Uterus (tissue), 4 donors: ENCODE measurements around the gene ATP5F1B. TPM values are rescaled to one million over a fixed set of nuclear protein-coding genes. Genes with fewer than 3 reads are reported as not detected.

Experiments
- DNase-seq, 2 donors: peaks; one replicate each; pipeline ENCODE4 v3.0.0-alpha.2; 2019 to 2020
- H3K27ac ChIP-seq, 2 donors: fragments of 200-600 bp; sonication (generic); 1 replicate in 1 of 2; 2 replicates in 1 of 2; pipeline ENCODE4 v1.5.1; 2016 to 2018
- H3K27me3 ChIP-seq, 2 donors: fragments of 200-600 bp; sonication (generic); one replicate each; pipeline ENCODE4 v1.5.1; 2018 to 2019; ENCODE audit warnings: control low read depth in 1 of 2
- H3K36me3 ChIP-seq, 2 donors: fragments of 200-600 bp; sonication (generic); one replicate each; pipeline ENCODE4 v1.5.1; 2019; ENCODE audit warnings: control low read depth in 1 of 2
- H3K4me1 ChIP-seq, 2 donors: fragments of 200-600 bp; sonication (generic); one replicate each; pipeline ENCODE4 v1.5.1; 2018 to 2019; ENCODE audit warnings: control low read depth in 1 of 2
- H3K4me3 ChIP-seq, 2 donors: fragments of 200-600 bp; sonication (generic); 1 replicate in 1 of 2; 2 replicates in 1 of 2; pipeline ENCODE4 v1.5.1; 2018 to 2019; ENCODE audit warnings: mild to moderate bottlenecking in 1 of 2
- H3K9me3 ChIP-seq, 2 donors: fragments of 200-600 bp; sonication (generic); one replicate each; pipeline ENCODE4 v1.5.1; 2019; ENCODE audit warnings: control low read depth in 1 of 2
- POLR2A ChIP-seq, 2 donors: fragments of 450-650 bp; IDR thresholded peaks; one replicate each; pipeline ENCODE4 v1.6.1; 2016; ENCODE audit warnings: antibody characterized with exemption in 2 of 2, mild to moderate bottlenecking in 1 of 2, moderate library complexity in 1 of 2
- intact Hi-C: fragments of 100-400 bp; cut with DNase I; formaldehyde crosslinking; loops from one replicate; pipeline ENCODE4 v1.15.1; 2023; ENCODE audit warnings: low total_unique reads
- total RNA-seq, 4 donors: library from RNA; depleted of rRNA in 3 of 4; stranded (reverse); fragments of >200 nt in 3 of 4; gene quantifications; one replicate each; pipeline versions ENCODE4 v1.1.0 to v1.2.4, GENCODE V29; 2014 to 2023
- TF ChIP-seq, protein P1 (sequence below), 4 experiments: fragments of 200-600 bp in 2 of 4; fragments of 450-650 bp in 2 of 4; sonication (generic) in 2 of 4; IDR thresholded peaks; one replicate each; pipeline ENCODE4 v1.5.1; 2016 to 2019; ENCODE audit warnings: antibody characterized with exemption in 4 of 4, mild to moderate bottlenecking in 2 of 4, moderate library complexity in 1 of 4
- donor health status: DM: yes; HTN: yes; CAD: no.

Gene ATP5F1B
- total RNA-seq, 4 donors from 2014 or later = 166 to 279 (median 244) TPM

DNA sequence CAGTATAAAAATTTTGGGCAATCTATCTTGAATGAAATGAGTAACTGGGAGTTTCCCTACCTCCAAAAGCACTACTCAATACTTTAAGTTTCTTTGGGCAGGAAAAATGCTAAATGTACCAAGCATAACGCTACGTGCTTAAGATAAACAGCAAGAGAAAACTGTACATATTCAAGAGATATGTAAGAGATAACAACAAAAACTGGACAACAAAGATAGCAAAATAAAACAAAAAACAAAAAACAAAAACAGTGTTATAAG, 22.3 kb upstream of the ATP5F1B start:
- Histone ChIP-seq H3K4me1 (no peaks in the 10 kb centered on the region), H3K4me3 (no peak overlapping the region), H3K9me3 (no peaks in the 10 kb centered on the region), H3K27me3 (no peaks in the 10 kb centered on the region), H3K27ac (no peak overlapping the region), H3K36me3 (no peaks in the 10 kb centered on the region)
- no peak for TF ChIP-seq POLR2A (IDR thresholded peaks at IDR 0.05)
- TF ChIP-seq, protein P1, sequence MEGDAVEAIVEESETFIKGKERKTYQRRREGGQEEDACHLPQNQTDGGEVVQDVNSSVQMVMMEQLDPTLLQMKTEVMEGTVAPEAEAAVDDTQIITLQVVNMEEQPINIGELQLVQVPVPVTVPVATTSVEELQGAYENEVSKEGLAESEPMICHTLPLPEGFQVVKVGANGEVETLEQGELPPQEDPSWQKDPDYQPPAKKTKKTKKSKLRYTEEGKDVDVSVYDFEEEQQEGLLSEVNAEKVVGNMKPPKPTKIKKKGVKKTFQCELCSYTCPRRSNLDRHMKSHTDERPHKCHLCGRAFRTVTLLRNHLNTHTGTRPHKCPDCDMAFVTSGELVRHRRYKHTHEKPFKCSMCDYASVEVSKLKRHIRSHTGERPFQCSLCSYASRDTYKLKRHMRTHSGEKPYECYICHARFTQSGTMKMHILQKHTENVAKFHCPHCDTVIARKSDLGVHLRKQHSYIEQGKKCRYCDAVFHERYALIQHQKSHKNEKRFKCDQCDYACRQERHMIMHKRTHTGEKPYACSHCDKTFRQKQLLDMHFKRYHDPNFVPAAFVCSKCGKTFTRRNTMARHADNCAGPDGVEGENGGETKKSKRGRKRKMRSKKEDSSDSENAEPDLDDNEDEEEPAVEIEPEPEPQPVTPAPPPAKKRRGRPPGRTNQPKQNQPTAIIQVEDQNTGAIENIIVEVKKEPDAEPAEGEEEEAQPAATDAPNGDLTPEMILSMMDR (IDR thresholded peaks at IDR 0.05) = no peak
- DNase-seq = no peak
- intact Hi-C loops = no loop called here

DNA sequence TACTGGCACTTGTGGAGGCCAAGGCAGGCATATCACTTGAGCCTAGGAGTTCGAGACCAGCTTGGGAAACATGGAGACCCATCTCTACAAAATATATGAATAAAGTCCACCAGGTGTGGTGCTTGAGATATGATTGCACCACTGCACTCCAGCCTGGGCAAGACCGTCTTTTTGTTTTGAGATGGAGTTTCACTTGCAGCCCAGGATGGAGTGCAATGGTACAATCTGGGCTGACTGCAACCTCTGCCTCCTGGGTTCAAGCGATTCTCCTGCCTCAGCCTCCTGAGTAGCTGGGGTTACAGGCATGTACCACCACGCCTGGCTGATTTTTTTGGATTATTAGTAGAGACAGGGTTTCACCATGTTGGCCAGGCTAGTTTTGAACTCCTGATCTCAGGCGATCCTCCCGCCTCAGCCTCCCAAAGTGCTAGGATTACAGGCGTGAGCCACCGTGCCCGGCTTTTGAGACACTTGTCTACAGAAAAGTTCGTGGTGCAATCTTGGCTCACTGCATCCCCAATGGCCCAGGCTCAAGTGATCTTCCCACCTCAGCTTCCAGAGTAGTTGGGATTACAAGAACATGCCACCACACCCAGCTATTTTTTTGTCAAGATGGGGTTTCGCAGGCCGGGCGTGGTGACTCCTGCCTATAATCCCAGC, 16.3 kb upstream of the ATP5F1B start:
- Histone ChIP-seq H3K36me3 (no peaks in the 10 kb centered on the region), H3K9me3 (no peaks in the 10 kb centered on the region), H3K27ac (no peak overlapping the region), H3K27me3 (no peaks in the 10 kb centered on the region), H3K4me1 (no peaks in the 10 kb centered on the region), H3K4me3 (no peak overlapping the region)
- TF ChIP-seq POLR2A (IDR thresholded peaks at IDR 0.05) = no peak
- TF ChIP-seq, protein P1 (IDR thresholded peaks at IDR 0.05) = no peak
- DNase-seq = no peak
- intact Hi-C loops = no loop called here

DNA sequence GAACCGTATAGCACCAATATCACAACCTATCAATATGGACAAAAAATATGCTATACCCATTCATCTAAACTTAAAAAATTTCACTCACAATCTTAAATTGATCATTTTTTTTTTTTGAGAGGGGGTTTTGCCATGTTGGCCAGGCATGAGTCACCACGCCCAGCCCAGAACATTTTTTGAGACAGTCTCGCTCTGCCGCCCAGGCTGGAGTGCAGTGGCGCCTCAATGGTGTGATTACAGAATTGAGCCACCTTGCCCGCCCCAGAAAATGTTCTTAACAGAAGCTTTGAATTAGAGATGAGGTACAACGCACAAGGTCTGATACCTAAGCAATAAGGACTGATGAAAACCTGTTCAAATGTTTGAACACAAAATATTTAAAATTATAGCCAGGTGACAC, 15.8 kb upstream of the ATP5F1B start:
- Histone ChIP-seq H3K4me1 (no peaks in the 10 kb centered on the region), H3K4me3 (no peak overlapping the region), H3K9me3 (no peaks in the 10 kb centered on the region), H3K27ac (no peak overlapping the region), H3K27me3 (no peaks in the 10 kb centered on the region), H3K36me3 (no peaks in the 10 kb centered on the region)
- TF ChIP-seq, protein P1 (IDR thresholded peaks at IDR 0.05) = no peak
- no peak for TF ChIP-seq POLR2A (IDR thresholded peaks at IDR 0.05)
- DNase-seq = no peak
- intact Hi-C loops = no loop called here

DNA sequence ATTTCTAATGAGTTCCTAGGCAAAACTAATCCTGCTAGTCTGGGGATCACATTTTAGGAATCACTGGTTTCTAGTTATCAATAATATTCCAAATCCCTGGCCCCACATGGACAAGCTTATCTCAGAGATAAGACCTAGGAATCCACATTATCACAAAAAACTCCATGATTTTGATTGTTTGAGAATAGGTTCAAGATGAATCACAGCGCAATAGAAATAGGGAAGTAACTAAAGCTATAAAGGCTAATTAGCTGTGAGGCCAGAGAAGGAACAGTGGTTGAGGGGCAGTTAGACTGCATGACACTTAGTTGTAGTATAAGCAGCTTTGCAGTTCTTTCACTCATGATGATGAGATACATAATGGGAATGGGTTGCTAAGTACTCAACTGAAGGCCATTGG, 13.1 kb upstream of the ATP5F1B start:
- DNase-seq = no peak
- H3K36me3 ChIP-seq = no peaks in the 10 kb centered on the region
- intact Hi-C loops = no loop called here

More for the DNA sequence above, 13.1 kb upstream of the ATP5F1B start:
- Histone ChIP-seq H3K27me3 (no peaks in the 10 kb centered on the region), H3K4me1 (no peaks in the 10 kb centered on the region), H3K9me3 (no peaks in the 10 kb centered on the region), H3K4me3 (no peak overlapping the region), H3K27ac (no peak overlapping the region)
- TF ChIP-seq, protein P1 (IDR thresholded peaks at IDR 0.05) = no peak
- TF ChIP-seq POLR2A (IDR thresholded peaks at IDR 0.05) = no peak
